Aorta (tissue), 5 donors: Measurements from ENCODE around the gene PRKRIP1. TPM values are rescaled to one million over a fixed set of nuclear protein-coding genes. Genes with fewer than 3 reads are reported as not detected.

ENCODE experiments used
- ATAC-seq: fragments of 200-7000 bp; cut with Tn5 transposase; one replicate; pipeline ENCODE4 v1.9.1; 2022; ENCODE audit warnings: moderate library complexity; ENCODE audit not compliant: low FRiP score
- DNase-seq, 2 donors: peaks; one replicate each; pipeline ENCODE4 v3.0.0-alpha.2; 2020
- H3K27ac ChIP-seq, 2 donors: one replicate each; pipeline ENCODE4 v1.5.1; 2013; ENCODE audit warnings: low read length in 2 of 2, mild to moderate bottlenecking in 2 of 2, moderate library complexity in 2 of 2, control low read depth in 1 of 2, inconsistent platforms in 1 of 2, low read depth in 1 of 2
- H3K27me3 ChIP-seq, 2 donors: one replicate each; pipeline ENCODE4 v1.6.1; 2013; ENCODE audit warnings: control low read depth in 1 of 2, low read length in 1 of 2, mild to moderate bottlenecking in 1 of 2, moderate library complexity in 1 of 2; ENCODE audit not compliant: insufficient read depth in 2 of 2, control insufficient read depth in 1 of 2
- H3K36me3 ChIP-seq, 2 donors: one replicate each; pipeline ENCODE4 v1.6.1; 2013; ENCODE audit warnings: control low read depth in 1 of 2, low read length in 1 of 2, mild to moderate bottlenecking in 1 of 2; ENCODE audit not compliant: insufficient read depth in 2 of 2, control insufficient read depth in 1 of 2
- H3K4me1 ChIP-seq, 2 donors: one replicate each; pipeline ENCODE4 v1.6.1; 2013; ENCODE audit warnings: low read length in 2 of 2, control low read depth in 1 of 2, mild to moderate bottlenecking in 1 of 2, moderate library complexity in 1 of 2; ENCODE audit not compliant: insufficient read depth in 2 of 2, control insufficient read depth in 1 of 2
- H3K4me3 ChIP-seq, 2 donors: one replicate each; pipeline ENCODE4 v1.5.1; 2013; ENCODE audit warnings: low read length in 2 of 2, control low read depth in 1 of 2, mild to moderate bottlenecking in 1 of 2
- H3K9me3 ChIP-seq: one replicate; pipeline ENCODE4 v1.6.1; 2013; ENCODE audit warnings: mild to moderate bottlenecking, low read length; ENCODE audit not compliant: control insufficient read depth
- WGBS, 2 donors: extraction: QIAGEN DNeasy Blood & Tissue Kit; methylation state at CpG; one replicate each; pipeline ENCODE4 v1.1.7; 2013; 5-methylcytosine and 5-hydroxymethylcytosine counted together
- intact Hi-C, 2 donors: fragments of 100-400 bp; cut with DNase I; formaldehyde crosslinking; loops; one replicate each; pipeline versions ENCODE4 v1.14.2 to v1.15.0; 2022
- polyA plus RNA-seq, 2 donors: library from polyadenylated mRNA; stranded (reverse); fragments of 200-250 nt; gene quantifications; one replicate each; pipeline ENCODE4 v1.2.3, GENCODE V29; 2013
- total RNA-seq, 2 donors: library from RNA; stranded (reverse); fragmentation: NEBNext Ultra II Directional; extraction: Animal tissue kit (Norgen Biotek cat#: 25700); gene quantifications; one replicate each; pipeline ENCODE4 v1.2.1, GENCODE V29; 2021
- donor health status: healthy with polysubstance abuse.
- donor health status: Bipolar disorder and iron deficiency.
- donor health status: DM: no; HTN: no; CAD: no.
- donor health status: DM: no; HTN: no; CAD: no.
- donor health status: DM: yes; HTN: yes; CAD: no.

PRKRIP1 gene
- total and polyA plus RNA-seq, 4 donors: 14.9 to 66.5 (median 22.5) TPM

GRCh38 chr7:102410123-102410522, 14.0 kb downstream of the PRKRIP1 start:
- 73 to 77% methylated on average over 6 of the region's 6 CpGs for WGBS, 2 donors
- H3K27me3 ChIP-seq: no peaks in the 10 kb centered on the region
- H3K9me3 ChIP-seq: peaks cover 2% of the 10 kb centered on the region
- no peaks in the 10 kb centered on the region for H3K4me1 ChIP-seq
- no peak overlapping the region for H3K27ac ChIP-seq
- no peak overlapping the region for H3K4me3 ChIP-seq
- peaks cover 4 to 19% of the 10 kb centered on the region in 2 donors for H3K36me3 ChIP-seq
- no peak for ATAC-seq
- no peak for DNase-seq
- intact Hi-C loops: no loop called here

- peaks cover 2% of the 10 kb centered on the region for H3K9me3 ChIP-seq
- H3K36me3 ChIP-seq: peaks cover 2 to 21% of the 10 kb centered on the region in 2 donors
- H3K4me1 ChIP-seq: no peaks in the 10 kb centered on the region
- H3K27ac ChIP-seq: no peak overlapping the region
- DNase-seq (no peak), ATAC-seq (no peak)
- no peaks in the 10 kb centered on the region for H3K27me3 ChIP-seq
- intact Hi-C loops: no loop called here
- 98 to 99% methylated on average over 5 of the region's 5 CpGs for WGBS, 2 donors
- no peak overlapping the region for H3K4me3 ChIP-seq
Measured at GRCh38 chr7:102410918-102411317, 14.8 kb downstream of the PRKRIP1 start.

GRCh38 chr7:102412548-102412947, 16.4 kb downstream of the PRKRIP1 start:
- ATAC-seq (no peak), DNase-seq (no peak)
- Histone ChIP-seq H3K4me1 (no peaks in the 10 kb centered on the region), H3K4me3 (no peak overlapping the region), H3K27ac (no peak overlapping the region), H3K36me3 (peaks cover 0 to 16% of the 10 kb centered on the region in 2 donors), H3K9me3 (peaks cover 2% of the 10 kb centered on the region), H3K27me3 (no peaks in the 10 kb centered on the region)
- intact Hi-C loops: no loop called here
- WGBS, 2 donors: 74 to 76% methylated on average over 6 of the region's 6 CpGs

GRCh38 chr7:102413091-102413490, 16.9 kb downstream of the PRKRIP1 start:
- Histone ChIP-seq H3K27me3 (no peaks in the 10 kb centered on the region), H3K4me3 (no peak overlapping the region), H3K27ac (no peak overlapping the region), H3K36me3 (peaks cover 0 to 11% of the 10 kb centered on the region in 2 donors), H3K9me3 (peaks cover 2% of the 10 kb centered on the region), H3K4me1 (no peaks in the 10 kb centered on the region)
- intact Hi-C loops: no loop called here
- WGBS, 2 donors: 69% methylated on average over 5 of the region's 5 CpGs
- DNase-seq (no peak), ATAC-seq (no peak)

GRCh38 chr7:102413611-102414010, 17.4 kb downstream of the PRKRIP1 start:
- DNase-seq: no peak
- Histone ChIP-seq H3K9me3 (peaks cover 2% of the 10 kb centered on the region), H3K27ac (no peak overlapping the region), H3K4me1 (no peaks in the 10 kb centered on the region), H3K4me3 (no peak overlapping the region), H3K36me3 (peaks cover 0 to 11% of the 10 kb centered on the region in 2 donors), H3K27me3 (no peaks in the 10 kb centered on the region)
- intact Hi-C loops: no loop called here
- WGBS, 2 donors: 95 to 96% methylated on average over 4 of the region's 4 CpGs
- no peak for ATAC-seq

- H3K27ac ChIP-seq: no peak overlapping the region
- no peaks in the 10 kb centered on the region for H3K27me3 ChIP-seq
- H3K9me3 ChIP-seq: no peaks in the 10 kb centered on the region
- WGBS, 2 donors: 83 to 86% methylated on average over 12 of the region's 12 CpGs
- no peak for DNase-seq
- no peak overlapping the region for H3K4me3 ChIP-seq
- H3K36me3 ChIP-seq: peaks cover 0 to 9% of the 10 kb centered on the region in 2 donors
- no peaks in the 10 kb centered on the region for H3K4me1 ChIP-seq
- intact Hi-C loops: no loop called here
- ATAC-seq: peak; percentile 50
Measured at GRCh38 chr7:102415685-102416225, 19.6 kb downstream of the PRKRIP1 start.

- H3K27me3 ChIP-seq: no peaks in the 10 kb centered on the region
- H3K36me3 ChIP-seq: peaks cover 0 to 9% of the 10 kb centered on the region in 2 donors
- intact Hi-C loops: no loop called here
- no peak overlapping the region for H3K4me3 ChIP-seq
- DNase-seq (no peak), ATAC-seq (no peak)
- WGBS, 2 donors: 92 to 93% methylated on average over 6 of the region's 6 CpGs
- H3K4me1 ChIP-seq: no peaks in the 10 kb centered on the region
- no peak overlapping the region for H3K27ac ChIP-seq
- no peaks in the 10 kb centered on the region for H3K9me3 ChIP-seq
Measured at GRCh38 chr7:102416406-102416805, 20.2 kb downstream of the PRKRIP1 start.

- no peak overlapping the region for H3K27ac ChIP-seq
- no peaks in the 10 kb centered on the region for H3K27me3 ChIP-seq
- H3K9me3 ChIP-seq: no peaks in the 10 kb centered on the region
- H3K4me1 ChIP-seq: no peaks in the 10 kb centered on the region
- no peak overlapping the region for H3K4me3 ChIP-seq
- peaks cover 0 to 9% of the 10 kb centered on the region in 2 donors for H3K36me3 ChIP-seq
- no peak for DNase-seq
- no peak for ATAC-seq
- 85 to 87% methylated on average over 3 of the region's 3 CpGs for WGBS, 2 donors
- intact Hi-C loops: no loop called here
Measured at GRCh38 chr7:102417105-102417504, 20.9 kb downstream of the PRKRIP1 start.

GRCh38 chr7:102418592-102418991, 22.4 kb downstream of the PRKRIP1 start:
- H3K27ac ChIP-seq: no peak overlapping the region
- H3K4me3 ChIP-seq: no peak overlapping the region
- no peaks in the 10 kb centered on the region for H3K27me3 ChIP-seq
- no peaks in the 10 kb centered on the region for H3K4me1 ChIP-seq
- intact Hi-C loops: no loop called here
- peaks cover 0 to 5% of the 10 kb centered on the region in 2 donors for H3K36me3 ChIP-seq
- DNase-seq (no peak), ATAC-seq (no peak)
- H3K9me3 ChIP-seq: no peaks in the 10 kb centered on the region
- WGBS, 2 donors: 93 to 94% methylated on average over 5 of the region's 5 CpGs
